ENCODE results near the gene STXBP6. TPM values are rescaled to one million over a fixed set of nuclear protein-coding genes. Genes with fewer than 3 reads are reported as not detected.

The STXBP6 gene
- total RNA-seq, 2 donors from 2014 or later, result not detected

DNA sequence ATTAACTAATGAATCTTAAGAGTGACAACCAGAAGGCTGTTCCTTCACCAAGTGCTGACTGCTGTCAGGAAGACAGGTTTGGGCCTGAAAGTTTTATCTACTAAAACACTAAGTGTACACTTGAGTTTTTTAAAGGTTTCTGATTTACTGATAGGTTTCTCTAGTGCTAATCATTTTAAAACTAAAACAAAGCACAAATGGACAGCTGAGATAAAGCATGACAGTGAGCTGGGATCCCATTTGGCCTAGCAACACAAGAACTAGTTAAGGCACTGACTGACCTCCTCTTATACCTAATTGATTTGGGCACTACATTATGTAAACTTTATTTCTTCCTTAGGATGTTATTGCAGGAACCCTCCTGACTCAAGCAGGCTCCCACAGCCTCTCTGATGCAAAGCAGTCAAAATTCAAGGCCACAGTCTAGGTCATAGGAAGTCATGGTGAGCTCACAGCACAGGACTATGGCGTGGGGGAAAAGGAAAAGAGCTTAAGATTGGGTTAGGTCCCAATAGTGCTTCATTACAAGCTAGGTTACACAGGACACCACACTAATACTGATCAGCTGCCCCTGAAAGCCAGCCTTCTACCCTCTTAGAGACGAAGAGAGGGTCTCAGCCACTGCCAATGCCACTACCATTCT lies 3.5 kb downstream of the STXBP6 start:
- DNase-seq (ENCODE audit: low spot score) (no peak), ATAC-seq (no peak)
- H3K9me3 Mint-ChIP-seq, result no peaks in the 10 kb centered on the region
- no peaks in the 10 kb centered on the region for H3K36me3 Mint-ChIP-seq
- peaks cover 12% of the 10 kb centered on the region in 2 donors for H3K4me1 Mint-ChIP-seq (ENCODE audit: low read depth in 2 of 2)
- H3K4me3 Mint-ChIP-seq, result no peak overlapping the region
- H3K27me3 Mint-ChIP-seq, result peaks cover 44 to 52% of the 10 kb centered on the region in 2 donors
- no peak overlapping the region for H3K27ac Mint-ChIP-seq

DNA sequence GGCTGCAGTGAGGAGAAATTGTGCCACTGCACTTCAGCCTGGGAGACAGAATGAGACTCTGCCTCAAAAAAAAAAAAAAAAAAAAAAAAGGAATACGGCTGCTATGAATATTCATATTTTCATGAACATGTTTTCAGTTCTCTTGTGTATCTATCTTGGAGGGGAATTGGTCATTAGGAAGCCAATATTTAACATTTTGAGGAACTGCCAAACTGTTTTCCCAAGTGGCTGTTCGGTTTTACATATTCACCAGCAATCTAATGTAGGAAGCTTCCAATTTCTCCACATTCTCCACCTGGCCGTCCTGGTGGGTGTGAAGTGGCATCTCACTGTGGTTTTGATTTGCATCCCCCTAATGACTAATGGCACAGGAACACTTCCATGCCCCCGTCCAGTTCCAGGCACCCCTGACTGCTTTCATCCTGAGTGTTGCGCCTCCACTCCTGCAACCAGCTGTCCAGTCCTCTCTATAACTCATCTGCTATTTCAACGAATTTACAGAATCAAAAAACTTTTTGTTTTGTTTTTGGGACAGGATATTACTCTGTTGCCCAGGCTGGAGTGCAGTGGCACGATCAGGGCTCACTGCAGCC lies 5.7 kb downstream of the STXBP6 start:
- Mint-ChIP-seq H3K4me1 (ENCODE audit: low read depth in 2 of 2) (peaks cover 6 to 8% of the 10 kb centered on the region in 2 donors), H3K4me3 (no peak overlapping the region), H3K27ac (no peak overlapping the region), H3K36me3 (no peaks in the 10 kb centered on the region), H3K27me3 (peaks cover 33 to 37% of the 10 kb centered on the region in 2 donors), H3K9me3 (no peaks in the 10 kb centered on the region)
- DNase-seq (ENCODE audit: low spot score) (no peak), ATAC-seq (no peak)

DNA sequence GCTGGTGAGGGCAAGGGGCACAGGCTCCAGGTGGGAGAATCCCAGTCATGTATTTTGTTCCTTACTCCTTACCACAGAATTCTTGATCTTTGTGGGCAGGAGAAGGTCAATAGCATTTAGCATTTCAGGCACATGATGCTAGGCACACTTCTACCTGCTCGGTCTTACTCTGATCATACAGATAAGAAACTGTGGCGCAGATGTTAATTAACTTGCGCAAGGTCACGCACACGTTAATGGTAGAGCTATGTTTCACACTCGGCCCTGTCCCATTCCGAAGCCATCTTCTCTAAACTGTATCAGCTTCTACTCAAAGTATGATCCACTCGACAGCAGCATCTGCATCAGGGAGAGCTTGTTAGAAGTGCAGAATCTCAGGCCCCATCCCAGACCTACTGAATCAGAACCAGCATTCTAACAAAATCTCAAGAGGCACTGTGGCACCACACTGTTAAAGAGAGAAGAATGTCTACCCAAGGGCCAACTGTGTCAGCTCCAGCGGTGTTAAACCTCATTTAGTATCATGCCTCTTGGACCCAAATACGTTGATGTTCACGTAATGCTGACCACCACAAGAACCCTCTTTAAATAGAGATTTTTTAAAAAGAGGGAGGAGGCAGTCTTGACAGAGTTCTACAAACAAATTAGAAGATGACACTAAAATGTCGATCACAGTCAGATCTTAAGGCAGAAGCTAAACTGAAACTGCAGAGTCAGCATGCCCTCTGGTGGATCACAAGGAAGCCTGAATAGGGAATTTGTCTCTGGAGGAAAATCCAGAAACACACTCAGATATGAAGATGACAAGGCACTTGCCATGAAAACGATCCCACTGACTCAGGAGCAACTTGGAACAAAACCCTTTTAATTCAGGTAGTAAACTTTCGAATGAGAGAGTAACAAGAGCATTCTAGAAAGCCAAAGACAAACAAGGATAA lies 7.3 kb downstream of the STXBP6 start:
- DNase-seq (ENCODE audit: low spot score) (no peak), ATAC-seq (no peak)
- H3K27me3 Mint-ChIP-seq, result peaks cover 23 to 32% of the 10 kb centered on the region in 2 donors
- no peak overlapping the region for H3K27ac Mint-ChIP-seq
- no peak overlapping the region for H3K4me3 Mint-ChIP-seq
- no peaks in the 10 kb centered on the region for H3K36me3 Mint-ChIP-seq
- no peaks in the 10 kb centered on the region for H3K9me3 Mint-ChIP-seq
- H3K4me1 Mint-ChIP-seq (ENCODE audit: low read depth in 2 of 2), result no peaks in the 10 kb centered on the region

DNA sequence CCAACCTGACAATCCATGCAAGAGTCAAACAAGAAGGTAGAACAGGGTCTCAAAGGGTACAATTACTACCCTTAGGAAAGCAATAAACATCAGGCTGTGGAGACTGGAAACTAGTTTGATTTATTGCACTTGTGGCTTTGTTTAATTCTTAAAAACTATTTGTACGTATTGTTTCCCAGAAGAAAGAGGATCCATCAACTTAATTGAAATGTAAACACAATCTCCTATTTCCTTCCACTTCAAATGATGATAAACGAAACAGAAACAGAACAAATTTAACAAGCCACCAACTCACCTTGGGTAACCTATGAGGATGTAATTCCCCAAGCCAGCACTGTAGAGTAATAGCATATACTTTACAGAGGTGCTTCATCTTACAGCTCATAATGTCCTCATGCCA lies 8.0 kb downstream of the STXBP6 start:
- H3K9me3 Mint-ChIP-seq, result no peaks in the 10 kb centered on the region
- no peaks in the 10 kb centered on the region for H3K4me1 Mint-ChIP-seq (ENCODE audit: low read depth in 2 of 2)
- H3K36me3 Mint-ChIP-seq, result no peaks in the 10 kb centered on the region
- no peak for DNase-seq (ENCODE audit: low spot score)
- no peak overlapping the region for H3K27ac Mint-ChIP-seq
- no peak overlapping the region for H3K4me3 Mint-ChIP-seq
- ATAC-seq, result no peak
- H3K27me3 Mint-ChIP-seq, result peaks cover 23 to 25% of the 10 kb centered on the region in 2 donors

DNA sequence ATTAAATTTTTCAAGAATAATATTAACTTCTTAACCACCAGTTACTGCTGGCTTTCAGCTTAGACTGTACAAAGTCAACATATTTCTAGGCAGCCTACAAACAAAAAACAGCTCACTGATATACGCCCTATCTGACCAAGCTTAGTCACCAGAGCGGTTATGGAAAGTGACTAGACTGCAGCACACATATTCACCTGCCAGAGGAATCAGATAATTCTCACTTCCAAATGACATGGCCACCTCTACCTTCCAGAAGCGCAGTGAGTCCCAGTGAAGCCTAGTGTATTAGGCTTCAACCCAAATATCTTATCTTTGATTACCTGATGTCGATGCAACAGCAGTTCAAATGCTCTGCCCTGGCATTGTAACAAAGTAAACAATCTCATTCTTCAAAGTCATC lies 8.5 kb downstream of the STXBP6 start:
- Mint-ChIP-seq H3K4me3 (no peak overlapping the region), H3K4me1 (ENCODE audit: low read depth in 2 of 2) (no peaks in the 10 kb centered on the region), H3K36me3 (no peaks in the 10 kb centered on the region), H3K27ac (no peak overlapping the region), H3K27me3 (peaks cover 22 to 25% of the 10 kb centered on the region in 2 donors), H3K9me3 (no peaks in the 10 kb centered on the region)
- ATAC-seq (no peak), DNase-seq (ENCODE audit: low spot score) (no peak)

DNA sequence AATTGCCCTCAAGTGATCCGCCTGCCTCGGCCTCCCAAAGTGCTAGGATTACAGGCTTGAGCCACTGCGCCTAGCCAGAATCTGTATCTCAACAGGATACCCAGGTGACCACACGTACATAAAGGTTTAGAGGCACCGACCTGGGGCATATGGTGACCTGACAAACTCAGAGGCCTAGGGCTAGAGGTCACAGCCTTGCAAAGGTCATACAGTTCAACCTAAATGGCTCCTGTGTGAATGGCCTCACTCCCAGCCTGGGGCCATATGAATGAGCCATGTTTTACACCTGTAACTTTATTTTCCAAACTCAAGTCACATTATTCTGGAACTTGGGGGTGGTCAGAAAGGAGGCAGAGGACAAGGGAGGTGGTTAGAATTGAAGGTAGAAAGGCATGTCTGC lies 10.0 kb downstream of the STXBP6 start:
- H3K36me3 Mint-ChIP-seq, result no peaks in the 10 kb centered on the region
- ATAC-seq (no peak), DNase-seq (ENCODE audit: low spot score) (no peak)
- no peak overlapping the region for H3K27ac Mint-ChIP-seq
- H3K27me3 Mint-ChIP-seq, result peaks cover 16 to 25% of the 10 kb centered on the region in 2 donors
- no peaks in the 10 kb centered on the region for H3K4me1 Mint-ChIP-seq (ENCODE audit: low read depth in 2 of 2)
- H3K9me3 Mint-ChIP-seq, result no peaks in the 10 kb centered on the region
- H3K4me3 Mint-ChIP-seq, result no peak overlapping the region

DNA sequence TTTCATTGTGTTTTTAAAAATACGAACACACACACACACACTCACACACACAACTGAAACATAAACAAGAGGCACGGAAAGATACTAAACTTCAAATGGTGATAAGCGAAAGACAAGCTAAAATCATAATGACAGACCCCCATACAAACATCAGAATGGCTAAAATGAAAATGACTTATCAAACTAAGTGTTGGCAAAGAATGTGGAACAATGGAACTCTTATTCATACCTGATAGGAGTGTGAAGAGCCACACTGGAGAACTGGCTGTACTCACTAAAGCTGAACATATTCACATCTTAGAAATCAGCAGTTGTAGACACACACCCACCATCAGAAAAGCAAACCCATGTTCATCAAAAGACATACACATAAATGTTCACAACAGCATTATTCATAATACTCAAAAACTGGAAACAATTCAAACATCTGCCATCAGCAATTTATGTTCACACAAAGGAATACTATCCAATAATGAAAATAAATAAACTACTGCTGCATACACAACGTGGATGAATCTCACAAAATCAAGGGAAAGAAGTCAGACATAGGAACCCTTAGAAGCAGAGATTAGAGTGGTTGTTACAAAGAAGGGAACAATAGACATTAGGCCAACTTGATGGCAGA lies 11.8 kb downstream of the STXBP6 start:
- no peaks in the 10 kb centered on the region for H3K36me3 Mint-ChIP-seq
- H3K27ac Mint-ChIP-seq, result no peak overlapping the region
- H3K4me3 Mint-ChIP-seq, result no peak overlapping the region
- peaks cover 8 to 18% of the 10 kb centered on the region in 2 donors for H3K27me3 Mint-ChIP-seq
- no peaks in the 10 kb centered on the region for H3K9me3 Mint-ChIP-seq
- DNase-seq (ENCODE audit: low spot score), result no peak
- H3K4me1 Mint-ChIP-seq (ENCODE audit: low read depth in 2 of 2), result no peaks in the 10 kb centered on the region
- no peak for ATAC-seq

DNA sequence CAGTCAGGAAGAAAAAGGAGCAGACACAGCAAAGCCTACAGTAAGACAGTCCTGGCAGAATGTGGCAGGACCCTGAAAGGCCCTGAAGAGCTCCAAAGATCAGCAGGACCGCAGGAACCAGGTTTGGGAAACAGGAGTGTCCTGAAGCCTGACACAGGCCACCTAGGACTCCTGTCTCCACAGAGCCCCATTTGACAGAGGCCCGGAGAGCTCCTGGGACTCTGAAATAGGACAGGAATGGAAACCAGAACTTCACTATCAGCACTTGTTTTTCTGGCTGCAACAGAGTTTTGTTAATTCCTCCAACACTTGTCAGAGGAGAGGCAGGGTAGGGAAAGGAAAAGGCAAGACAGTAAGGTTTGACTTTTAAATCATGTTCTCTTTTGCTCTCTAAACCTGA lies 12.9 kb downstream of the STXBP6 start:
- Mint-ChIP-seq H3K9me3 (no peaks in the 10 kb centered on the region), H3K4me1 (ENCODE audit: low read depth in 2 of 2) (no peaks in the 10 kb centered on the region)

DNA sequence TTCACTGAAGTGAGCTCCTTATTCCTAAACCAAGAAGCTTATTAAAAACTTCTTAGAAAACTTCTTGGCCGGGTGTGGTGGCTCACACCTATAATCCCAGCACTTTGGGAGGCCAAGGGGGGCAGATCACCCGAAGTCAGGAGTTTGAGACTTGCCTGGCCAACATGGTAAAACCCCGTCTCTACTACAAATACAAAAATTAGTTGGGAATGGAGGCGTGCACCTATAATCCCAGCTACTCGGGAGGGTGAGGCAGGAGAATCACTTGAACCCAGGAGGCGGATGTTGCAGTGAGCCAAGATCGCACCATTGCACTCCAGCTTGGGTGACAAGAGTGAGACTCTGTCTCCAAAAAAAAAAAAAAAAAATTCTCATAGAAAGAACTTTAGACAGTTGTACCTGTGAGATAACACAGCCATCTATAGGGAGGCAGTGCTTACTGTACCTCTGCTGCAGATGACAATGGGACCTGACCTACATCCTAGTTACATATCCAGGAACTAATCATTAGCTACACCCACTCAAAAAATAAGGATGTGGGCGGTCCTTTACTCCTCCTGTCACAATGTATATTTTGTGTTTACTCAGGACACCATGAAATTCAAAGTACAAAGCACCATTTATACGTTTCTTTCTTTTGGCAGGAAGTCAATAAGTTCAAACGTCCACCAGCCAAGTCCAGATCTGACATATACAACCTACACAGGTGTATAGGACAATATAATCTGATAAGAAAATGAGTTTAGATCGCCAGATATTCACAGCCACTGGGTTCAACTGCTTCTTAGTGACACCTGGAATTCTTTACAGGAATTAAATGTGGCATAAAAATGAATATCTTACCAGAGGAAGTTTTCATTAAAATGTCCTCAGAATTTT lies 14.9 kb downstream of the STXBP6 start:
- no peaks in the 10 kb centered on the region for H3K4me1 Mint-ChIP-seq (ENCODE audit: low read depth in 2 of 2)
- no peaks in the 10 kb centered on the region for H3K36me3 Mint-ChIP-seq
- no peaks in the 10 kb centered on the region for H3K9me3 Mint-ChIP-seq
- no peak overlapping the region for H3K27ac Mint-ChIP-seq
- ATAC-seq, result no peak
- no peak overlapping the region for H3K4me3 Mint-ChIP-seq
- no peak for DNase-seq (ENCODE audit: low spot score)
- H3K27me3 Mint-ChIP-seq, result peaks cover 4 to 11% of the 10 kb centered on the region in 2 donors

More for the DNA sequence above, 12.9 kb downstream of the STXBP6 start:
- Mint-ChIP-seq H3K36me3 (no peaks in the 10 kb centered on the region), H3K27ac (no peak overlapping the region), H3K4me3 (no peak overlapping the region), H3K27me3 (peaks cover 4 to 17% of the 10 kb centered on the region in 2 donors)
- ATAC-seq (no peak), DNase-seq (ENCODE audit: low spot score) (no peak)

DNA sequence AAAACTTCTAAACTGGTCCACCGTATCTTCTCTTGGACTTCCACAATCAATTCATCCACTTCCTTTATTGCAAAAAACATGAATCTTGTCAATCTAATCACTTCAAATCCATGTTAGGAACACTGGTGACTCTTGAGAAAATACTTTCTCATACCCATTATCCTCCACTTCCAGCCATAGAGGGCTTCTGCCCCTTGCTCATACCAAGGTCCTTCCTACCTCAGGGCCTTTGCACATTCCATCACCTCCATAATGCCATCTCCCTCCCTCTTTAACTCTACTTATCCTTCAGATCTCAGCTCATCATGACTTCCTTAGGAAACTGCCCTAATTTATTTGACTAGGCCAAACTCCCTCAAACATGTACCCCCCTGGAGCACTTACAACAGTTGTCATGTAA lies 16.6 kb downstream of the STXBP6 start:
- Mint-ChIP-seq H3K27ac (no peak overlapping the region), H3K4me1 (ENCODE audit: low read depth in 2 of 2) (no peaks in the 10 kb centered on the region), H3K9me3 (no peaks in the 10 kb centered on the region), H3K27me3 (peaks cover 4 to 15% of the 10 kb centered on the region in 2 donors), H3K36me3 (no peaks in the 10 kb centered on the region), H3K4me3 (no peak overlapping the region)
- DNase-seq (ENCODE audit: low spot score) (no peak), ATAC-seq (no peak)

DNA sequence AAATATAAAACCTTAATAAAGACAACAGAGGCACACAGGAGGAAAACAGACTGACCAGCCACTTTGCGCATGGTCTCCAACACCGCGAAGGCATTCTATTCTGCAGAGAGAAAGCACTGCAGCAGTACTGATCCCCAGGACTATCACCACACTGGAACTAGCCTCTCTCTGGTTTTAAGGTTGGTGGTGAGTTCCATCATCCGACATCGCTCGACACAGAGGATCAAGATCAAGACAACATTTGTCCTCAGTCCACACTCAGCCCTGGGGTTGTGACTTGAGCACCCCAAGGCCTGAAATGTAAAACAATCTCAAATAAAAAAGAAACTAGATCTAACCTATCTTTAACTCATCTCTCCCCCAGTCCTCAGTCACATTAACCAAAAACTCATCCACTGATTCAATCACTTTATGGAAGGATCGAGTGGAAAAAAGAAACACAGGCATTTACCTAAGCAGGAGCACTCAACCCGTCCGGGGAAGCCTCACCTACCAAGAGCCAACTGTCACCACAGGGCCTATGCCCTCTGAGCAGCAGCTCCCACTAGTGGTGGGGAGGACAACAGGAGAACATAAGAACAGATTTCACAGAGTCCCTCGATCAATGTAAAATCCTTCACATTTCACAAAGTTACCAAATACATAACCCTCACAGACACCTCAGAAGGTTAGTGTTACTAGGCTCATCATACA lies 17.7 kb downstream of the STXBP6 start:
- Mint-ChIP-seq H3K27me3 (peaks cover 3 to 8% of the 10 kb centered on the region in 2 donors), H3K9me3 (no peaks in the 10 kb centered on the region), H3K4me3 (no peak overlapping the region), H3K27ac (no peak overlapping the region), H3K36me3 (no peaks in the 10 kb centered on the region), H3K4me1 (ENCODE audit: low read depth in 2 of 2) (no peaks in the 10 kb centered on the region)
- DNase-seq (ENCODE audit: low spot score) (no peak), ATAC-seq (peak in 1 of 2 donors; percentile 51)

DNA sequence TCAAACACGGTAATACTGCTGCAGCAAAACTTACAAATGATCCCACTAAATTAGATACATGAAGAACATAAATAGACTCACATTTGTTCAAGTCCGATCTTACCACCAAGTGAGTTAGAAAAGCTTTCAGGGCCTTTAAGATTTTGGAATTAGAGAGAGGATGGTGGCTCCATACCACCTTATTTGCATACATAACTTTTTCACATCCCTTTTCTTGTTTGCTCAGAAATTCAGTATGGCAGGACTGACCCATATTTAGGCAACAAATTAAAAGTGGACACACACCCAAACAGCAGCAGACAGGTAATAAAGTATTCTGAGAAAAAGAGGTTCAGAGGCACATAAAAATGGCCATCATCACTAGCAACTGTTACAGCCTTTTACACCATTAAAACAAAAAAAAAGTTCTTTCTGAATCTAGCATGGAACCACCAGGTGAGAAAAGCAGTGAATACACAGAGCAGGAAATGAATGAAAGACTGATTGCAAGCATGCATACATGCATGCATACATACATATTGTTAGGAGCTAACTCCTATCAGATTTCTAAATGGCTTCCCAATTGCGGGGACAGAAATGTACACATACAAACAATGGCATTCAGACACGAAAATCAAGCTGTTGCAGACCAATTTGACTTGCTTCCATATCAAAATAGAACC lies 23.3 kb downstream of the STXBP6 start:
- H3K9me3 Mint-ChIP-seq, result no peaks in the 10 kb centered on the region
- no peak overlapping the region for H3K27ac Mint-ChIP-seq
- no peak for ATAC-seq
- peaks cover 5 to 26% of the 10 kb centered on the region in 2 donors for H3K27me3 Mint-ChIP-seq
- DNase-seq (ENCODE audit: low spot score), result no peak
- H3K4me3 Mint-ChIP-seq, result no peak overlapping the region
- no peaks in the 10 kb centered on the region for H3K36me3 Mint-ChIP-seq
- no peaks in the 10 kb centered on the region for H3K4me1 Mint-ChIP-seq (ENCODE audit: low read depth in 2 of 2)
